ENCODE data around the gene EXOC3.
"Not testable (repeated sequence)": the region's sequence is repeated elsewhere in the genome, so short reads cannot be mapped to it uniquely, and the experiment has no call there.

EXOC3 gene

DNA sequence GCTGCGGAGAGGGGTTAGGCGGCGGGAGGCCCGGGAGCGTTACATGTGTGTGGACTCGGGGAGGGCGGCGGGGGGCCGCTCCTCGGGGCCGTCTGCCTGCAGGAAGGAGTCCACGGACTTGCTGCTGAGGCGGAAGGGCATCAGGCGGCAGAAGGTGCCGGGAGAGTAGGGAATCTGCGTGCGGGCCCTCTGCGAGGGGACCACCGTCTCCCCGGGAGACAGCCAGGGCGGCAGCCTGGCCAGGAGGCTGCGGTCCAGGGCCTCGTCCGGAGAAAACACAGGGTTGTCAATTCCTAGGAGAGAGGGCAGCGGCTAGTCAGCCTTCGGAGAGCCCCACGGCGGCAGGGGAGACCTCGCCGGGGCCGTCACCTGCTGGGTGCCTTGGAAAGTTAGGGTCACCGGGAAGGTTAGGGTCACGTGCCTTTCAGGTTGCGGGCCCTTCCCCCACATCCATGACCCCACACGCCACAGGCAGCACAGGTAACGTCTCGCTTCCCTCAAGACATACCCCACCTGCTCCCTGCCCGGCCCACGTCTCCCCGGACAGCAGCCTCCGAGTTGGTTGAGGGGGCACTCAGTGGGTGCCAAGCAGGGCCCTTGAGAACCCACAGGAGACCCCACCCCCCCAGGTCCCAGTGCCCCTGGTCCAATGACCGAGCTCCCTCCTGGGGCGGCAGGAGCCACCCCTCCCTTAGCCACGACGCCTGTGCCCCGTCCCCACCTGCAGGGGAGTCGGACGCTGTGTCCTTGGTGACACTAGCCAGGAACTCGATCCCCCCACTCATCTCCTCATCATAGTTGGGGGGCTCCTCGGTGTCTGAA, 32.1 kb downstream of the EXOC3 start:
- peak in 1 of 2 donors; percentile 13 for DNase-seq

DNA sequence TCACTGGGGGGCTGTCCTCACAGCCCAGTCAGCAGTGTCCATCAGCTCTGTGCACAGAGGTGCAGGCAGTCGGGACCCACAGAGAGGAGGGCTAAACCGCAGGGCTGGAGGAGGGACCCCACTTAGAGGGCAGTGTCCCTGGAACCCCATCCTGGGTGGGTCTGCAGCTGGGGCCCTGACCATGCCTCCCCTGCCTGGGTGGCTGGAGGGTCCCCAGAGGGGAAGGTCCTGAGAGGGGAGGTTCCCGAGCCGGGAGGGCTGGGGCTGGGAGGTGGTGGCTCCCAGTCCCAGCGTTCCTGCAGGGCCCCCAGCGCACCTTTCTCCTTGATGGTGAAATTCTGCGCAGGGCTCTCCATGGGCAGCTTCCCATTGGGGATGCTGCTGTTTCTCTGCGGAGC, 32.7 kb downstream of the EXOC3 start:
- no peak for DNase-seq

DNA sequence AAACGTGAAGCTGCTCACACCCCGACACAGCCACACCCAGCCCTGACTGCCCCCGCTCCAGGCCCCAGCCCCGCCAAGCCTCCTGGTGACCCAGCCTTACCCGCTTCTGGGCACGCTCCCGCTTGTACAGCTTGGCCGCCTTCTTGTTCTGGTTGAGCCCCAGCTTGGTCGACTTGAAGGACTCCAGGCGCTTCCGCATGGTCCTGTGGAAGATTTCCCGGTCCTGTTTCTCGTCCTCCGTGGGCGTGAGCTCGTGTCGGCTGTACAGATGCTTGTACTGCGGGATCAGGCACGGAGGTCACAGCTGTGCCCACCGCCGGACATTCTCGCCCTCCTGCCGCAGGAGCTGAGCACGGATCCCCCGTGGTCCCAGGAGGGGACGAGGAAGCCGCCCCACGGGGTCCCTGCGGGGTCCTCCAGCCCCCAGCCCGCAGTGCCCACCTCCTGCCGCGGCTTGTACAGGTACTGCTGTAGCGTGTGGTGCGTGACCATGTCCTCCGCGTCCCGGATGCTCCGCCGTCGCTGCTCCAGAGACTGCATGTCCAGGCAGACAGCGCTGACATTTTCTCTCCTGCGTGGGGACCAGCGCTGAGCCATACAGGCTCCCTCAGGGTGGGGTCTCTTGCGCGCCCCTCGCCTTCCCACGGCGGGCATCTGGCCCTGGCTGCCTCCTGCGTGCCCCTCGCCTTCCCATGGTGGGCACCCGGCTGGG, 33.3 kb downstream of the EXOC3 start:
- DNase-seq = no peak

DNA sequence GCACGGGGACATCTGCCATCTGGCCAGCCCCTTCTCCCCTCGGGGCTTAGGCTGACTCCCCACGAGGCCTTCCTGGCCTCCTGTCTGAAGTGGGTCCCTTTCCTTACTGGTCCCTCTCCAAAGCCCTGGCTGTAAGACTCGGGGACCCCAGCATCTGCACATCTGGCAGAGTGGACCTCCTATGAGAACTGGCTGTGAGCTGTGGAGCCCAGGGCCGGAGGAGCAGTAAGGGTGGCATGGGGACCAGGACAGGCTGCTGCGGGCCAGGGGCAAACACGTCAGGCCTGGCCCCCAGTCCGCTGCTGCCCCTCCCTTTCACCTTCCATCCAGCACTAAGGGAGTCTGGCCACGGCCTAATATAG, 33.8 kb downstream of the EXOC3 start:
- DNase-seq = no peak

DNA sequence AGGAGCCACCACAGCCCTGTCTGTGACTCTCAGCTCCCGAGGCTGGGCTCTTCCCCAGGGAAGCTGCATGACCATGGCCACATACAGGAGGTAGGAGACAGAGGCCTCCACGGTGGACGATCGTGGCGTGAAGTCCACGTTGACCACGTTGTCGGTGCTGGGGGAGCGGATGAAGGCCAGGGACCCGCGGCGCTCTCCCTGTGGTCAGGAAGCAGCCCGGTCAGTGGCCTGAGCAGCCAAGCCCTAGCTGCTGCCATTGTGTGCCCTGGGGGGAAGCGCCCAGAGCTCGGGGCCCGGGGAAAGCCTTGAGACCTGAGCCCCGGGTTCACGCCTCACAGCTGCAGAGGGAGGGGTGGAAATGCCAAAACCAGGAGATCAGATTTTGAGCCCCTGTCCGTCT, 34.3 kb downstream of the EXOC3 start:
- DNase-seq = no peak

DNA sequence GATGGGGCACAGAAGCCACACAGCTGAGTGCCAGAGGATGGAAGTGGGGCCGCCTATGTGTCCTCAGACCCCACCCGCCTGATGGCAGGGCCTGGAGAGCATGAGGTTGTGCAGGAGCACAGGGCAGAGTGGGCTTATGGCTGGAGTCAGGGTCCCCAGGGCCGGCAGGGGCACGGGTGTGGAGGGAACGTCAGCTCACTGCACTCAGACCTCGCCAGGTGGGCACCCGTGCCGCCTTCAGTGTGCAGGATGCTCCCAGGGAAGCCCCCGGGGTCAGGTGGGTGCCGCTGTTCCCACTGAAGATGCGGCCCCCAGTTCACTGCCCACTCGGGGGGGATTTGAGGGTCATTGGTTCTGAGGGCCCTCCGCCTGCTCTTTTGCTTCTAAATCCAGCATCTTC, 34.9 kb downstream of the EXOC3 start:
- no peak for DNase-seq

DNA sequence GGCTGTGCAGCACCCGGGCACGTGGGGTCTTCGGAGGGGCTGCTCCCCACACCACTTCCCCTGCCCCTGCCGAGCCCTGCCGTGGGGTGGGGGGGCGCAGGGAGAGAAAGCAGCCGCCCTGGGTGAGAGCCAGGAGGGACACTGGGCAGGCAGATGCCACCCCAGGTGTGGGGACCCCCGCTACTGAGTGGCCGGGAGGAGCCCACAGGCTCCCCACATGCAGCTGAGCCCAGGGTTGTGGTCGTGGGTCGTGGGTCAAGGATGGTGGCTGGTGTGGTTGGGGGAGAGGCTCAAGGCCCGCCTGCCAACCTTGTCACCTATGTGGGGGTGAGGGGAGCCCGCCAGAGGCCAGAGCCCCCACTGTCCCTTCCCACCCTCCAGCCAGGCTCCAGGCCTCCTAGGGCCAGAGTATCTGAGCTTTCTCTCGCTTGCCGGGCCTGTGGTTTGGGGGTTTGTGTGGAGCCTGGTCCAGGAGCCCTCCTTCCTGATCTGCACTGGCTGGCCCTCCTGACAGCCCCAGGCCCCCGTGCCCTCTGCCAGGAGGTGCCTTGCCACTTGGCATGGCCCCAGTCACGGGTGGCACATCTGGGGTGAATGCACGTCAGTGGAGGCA, 35.5 kb downstream of the EXOC3 start:
- DNase-seq = no peak

DNA sequence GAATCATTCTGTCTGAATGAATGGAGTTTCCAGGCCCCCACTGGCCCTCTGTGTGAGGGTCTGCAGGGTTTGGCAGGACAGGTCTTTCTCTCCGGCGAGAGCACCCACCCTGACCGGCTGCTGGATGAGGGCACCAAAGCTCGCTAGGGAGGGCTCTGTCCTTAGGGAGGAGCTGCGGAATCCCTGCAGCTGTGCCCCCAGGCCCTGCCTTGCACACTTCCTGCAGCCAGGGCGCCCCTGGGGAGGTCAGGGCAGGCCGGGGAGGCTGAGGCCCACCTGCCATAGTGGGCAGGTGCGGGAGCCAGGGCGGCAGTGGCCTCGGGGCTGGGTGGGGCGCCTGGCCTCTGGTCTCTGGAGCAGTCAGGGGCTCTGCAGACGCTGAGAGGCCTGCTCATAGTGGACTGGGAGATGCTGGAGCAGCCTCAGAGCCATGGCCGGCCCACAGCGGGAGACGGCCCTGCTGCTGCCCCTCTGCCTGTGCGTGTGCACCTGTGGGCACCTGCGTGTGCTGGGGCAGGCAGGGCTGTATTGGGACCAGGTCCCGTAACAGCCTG, 36.1 kb downstream of the EXOC3 start:
- DNase-seq = no peak

DNA sequence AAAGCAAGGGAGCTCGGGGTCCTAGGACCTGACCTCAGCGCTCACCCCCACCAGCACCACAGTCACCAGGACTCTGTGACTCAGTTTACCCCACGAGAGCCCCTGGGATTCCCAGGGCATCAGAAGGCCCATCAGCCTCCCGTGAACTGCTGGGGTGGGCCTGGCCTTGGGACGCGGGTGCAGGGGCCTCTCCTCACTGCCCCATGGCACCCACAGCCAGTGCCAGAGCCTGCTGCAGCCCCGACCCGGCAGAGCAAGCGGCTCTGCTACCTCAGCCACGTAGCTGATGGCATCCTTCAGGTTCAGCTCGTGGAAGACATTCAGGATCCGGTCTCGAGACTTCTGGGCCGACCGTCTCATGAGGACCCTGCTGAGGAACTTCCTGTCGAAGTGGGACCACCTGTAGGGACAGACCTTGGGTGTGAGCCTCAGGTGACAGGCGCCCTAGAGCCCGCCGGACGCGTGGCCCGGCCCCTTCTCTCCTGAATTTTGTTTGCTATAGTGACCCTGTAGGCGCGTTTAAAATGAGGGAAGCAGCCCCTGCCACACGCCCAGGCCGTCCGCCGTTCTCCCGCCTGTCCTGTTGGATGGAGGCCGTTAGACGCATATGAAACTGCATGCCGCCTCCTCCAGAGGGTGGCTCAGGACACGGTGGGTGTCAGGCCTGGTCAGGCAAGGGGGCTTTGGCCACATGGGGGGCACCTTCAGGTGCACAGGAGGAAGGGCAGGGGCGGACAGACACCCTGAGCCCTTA, 36.8 kb downstream of the EXOC3 start:
- DNase-seq = no peak

DNA sequence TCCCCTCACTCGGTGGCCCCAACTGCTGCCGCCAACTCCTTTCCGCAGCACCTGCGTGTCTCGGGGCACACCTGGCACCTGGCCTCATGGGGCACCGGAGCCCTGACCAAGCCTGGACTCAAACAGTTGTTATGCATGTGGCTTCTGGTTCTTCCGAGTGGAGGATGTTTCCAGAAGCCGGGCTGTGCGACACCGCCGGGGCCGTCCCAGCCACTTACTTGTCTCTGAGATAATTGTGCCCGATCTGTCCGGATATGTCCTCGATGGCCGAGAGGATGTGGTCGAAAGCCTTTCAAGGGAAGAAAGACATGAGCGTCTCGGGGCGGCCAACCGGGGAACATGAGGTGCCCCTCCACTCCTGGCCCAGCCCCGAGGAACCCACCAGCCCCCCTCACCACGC, 38.4 kb downstream of the EXOC3 start:
- DNase-seq = no peak

DNA sequence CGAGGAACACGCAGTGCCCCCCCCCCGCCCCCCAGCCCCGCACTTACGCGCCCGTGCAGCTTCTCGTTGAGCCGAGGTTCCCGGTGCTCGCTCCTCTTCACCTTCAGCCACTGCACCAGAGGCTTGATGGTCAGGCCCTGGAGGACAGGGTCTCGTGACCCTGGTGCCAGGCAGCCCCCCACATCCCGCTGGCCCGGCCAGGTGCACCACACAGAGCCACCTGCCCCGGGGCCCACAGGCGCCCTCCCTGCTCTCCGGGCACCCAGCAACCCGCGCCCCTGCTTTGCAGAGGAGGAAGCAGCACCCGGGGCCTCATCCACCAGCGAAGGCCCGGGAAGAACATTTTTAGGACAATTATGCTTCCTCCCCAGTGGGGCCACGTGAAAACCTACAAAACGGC, 39.0 kb downstream of the EXOC3 start:
- no peak for DNase-seq

DNA sequence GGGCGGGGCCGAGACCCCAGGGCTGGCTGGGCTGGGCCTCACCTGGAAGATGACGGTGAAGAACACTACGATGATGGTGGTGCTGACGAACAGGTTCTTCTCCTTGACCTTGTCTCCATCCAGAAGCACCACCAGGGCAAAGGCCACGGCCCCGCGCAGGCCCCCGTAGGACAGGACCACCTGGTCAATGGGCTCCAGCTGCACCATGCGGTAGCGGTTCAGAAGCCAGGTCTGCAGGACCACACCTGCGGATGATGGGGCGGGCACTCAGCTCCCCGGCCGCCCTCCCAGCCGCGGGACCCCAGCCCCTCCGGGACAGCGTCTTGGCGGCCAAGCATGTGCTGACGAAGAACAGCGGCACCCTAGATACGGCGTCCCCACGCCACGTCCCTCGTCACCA, 39.5 kb downstream of the EXOC3 start:
- no peak for DNase-seq

DNA sequence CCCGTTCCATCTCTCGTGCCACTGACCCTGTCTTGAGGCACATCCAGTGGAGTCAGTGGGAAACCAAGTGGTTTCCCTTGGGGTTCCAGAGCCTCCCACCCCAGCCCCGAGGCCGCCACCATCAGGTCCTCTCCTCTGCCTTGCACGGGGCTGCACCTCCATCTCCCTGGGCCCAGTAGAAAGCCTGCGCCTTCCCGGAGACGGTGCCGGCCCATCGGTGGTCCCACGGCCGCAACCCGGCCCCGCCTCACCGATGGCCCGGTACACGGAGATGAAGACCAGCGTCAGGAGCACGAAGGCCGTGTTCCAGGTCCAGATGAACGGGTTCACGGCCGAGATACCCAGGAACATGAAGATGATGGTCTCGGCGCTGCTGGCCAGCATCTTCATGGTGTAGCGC, 40.0 kb downstream of the EXOC3 start:
- DNase-seq = no peak

DNA sequence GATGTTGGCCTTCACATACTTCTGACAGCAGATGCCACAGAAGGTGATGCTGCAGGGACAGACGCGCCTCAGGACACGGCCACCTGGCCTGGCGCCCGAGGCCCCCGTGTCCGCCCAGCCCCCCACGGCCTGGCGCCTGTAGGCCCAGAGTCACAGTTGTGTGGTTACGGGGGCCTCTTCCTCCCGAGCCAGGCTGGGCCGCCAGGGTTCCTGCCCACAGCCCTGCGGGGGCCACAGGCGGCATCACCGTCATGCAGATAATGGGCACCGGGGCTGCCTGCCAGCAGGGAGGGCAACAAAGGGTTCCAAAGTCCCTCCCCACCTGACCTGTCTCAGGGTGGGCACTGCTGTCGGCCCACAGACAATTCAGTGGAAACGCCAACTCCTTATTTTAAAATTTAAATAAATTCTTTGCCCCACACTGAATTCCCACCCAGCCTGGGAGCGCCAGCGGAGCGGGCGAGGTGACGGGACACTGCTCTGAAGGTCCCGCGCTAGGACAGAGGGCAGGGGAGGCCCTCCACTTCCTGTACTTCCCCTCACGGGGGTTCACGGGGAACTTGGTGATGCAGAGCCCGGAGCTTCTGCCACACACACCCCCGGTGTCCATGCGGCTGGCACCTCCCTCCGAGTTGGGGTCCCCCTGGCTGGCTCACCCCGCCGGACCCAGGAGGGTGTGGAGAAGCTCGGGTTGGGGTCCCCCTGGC, 40.6 kb downstream of the EXOC3 start:
- no peak for DNase-seq

DNA sequence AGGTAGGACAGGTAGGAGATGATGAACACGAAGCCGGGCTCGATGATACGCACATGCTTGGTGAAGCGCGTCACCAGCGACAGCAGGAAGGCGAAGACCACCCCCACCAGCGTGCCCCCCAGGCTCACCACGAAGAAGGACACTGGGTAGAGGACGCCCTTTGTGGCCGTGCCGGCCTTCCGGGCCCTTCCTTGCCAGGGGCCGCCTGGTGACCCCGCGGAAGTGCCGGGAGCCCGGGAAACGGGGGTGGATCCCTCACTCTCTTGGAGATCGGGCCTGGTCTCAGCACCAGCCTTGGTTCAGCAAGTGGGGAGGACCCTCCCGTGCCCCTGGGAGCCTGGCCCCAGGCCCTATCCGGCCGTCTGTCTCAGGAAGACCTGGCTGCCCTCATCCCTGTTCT, 41.6 kb downstream of the EXOC3 start:
- no peak for DNase-seq

DNA sequence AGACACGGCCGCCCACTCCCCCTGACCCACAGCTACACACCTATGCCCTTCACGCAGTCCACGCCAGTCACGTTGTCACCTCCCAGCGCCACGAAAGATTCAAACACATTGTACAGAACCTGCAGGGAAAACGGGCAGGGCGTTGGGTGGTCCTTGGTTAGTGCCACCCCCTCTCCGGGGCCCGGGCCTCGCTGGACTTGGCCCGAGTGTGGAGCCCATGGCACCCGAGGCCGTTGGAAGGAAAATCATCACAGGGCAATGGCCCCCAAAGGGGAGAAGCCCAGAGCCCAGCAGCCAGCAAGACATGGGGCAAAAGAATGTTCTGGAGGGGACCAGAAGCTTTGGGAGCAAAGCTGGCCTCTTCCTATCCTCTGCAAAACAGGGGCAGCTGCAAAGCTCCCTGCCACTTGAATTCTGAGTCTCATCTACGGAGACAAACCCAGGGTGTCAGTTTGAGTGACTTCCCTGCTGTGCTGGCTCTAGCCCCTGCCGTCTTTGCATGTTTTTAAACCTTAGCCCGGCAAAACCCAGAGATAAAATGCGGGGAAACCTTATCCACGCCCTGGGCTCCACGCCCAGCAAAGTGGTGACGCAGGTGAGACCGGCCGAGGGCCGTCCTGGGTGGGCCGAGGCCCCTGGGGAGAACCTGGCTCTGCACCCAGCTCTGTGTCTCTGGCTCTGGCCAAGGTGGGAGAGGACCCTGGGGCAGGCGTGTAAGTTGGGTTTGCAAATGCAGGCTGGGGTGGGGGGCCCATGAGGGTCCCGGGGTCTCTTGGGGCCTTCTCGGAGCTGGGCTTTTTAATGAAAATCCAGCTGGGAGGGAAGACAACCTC, 42.4 kb downstream of the EXOC3 start:
- DNase-seq = no peak

DNA sequence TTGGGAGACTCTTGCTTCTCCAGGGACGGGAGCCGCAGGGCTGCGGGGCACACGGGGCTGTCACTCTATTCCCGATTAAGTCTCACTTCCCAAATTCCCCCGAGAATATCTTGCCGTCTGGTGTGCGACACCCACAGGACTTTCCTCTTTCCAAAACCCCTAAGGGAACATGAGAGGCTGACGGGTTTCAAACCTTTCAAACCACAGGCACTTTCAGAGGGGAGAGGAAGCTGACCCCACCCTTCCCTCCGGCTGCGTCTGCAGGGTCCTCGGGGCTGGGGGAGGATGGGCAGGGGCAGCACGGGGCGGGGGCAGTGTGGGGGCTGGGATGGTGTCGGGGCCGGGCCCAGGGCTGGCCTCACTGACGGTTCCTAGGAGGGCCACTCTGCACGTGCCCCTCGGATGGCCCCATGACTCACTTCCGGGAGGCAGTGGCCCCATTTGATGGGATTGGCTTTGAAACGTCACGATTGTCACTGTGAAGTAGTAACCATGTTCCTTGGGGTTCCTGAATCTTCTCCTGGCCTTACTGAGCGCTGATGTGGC, 43.0 kb downstream of the EXOC3 start:
- DNase-seq = peak; percentile 30 to 35

DNA sequence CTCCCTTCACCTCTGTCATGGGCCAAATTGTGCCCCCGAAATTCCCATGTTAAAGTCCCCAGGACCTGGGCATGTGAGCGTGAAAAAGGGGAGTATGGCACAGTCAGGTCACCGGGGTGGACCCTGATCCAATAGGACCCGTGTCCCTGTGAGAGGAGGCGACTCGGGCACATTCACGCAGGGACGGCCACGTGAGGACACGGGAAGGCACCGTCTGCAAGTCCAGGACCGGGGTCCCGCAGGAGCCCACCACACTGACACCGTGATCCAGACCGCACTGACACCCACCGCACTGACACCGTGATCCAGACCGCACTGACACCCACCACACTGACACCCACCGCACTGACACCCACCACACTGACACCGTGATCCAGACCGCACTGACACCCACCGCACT, 43.6 kb downstream of the EXOC3 start:
- not testable (repeated sequence) for DNase-seq

DNA sequence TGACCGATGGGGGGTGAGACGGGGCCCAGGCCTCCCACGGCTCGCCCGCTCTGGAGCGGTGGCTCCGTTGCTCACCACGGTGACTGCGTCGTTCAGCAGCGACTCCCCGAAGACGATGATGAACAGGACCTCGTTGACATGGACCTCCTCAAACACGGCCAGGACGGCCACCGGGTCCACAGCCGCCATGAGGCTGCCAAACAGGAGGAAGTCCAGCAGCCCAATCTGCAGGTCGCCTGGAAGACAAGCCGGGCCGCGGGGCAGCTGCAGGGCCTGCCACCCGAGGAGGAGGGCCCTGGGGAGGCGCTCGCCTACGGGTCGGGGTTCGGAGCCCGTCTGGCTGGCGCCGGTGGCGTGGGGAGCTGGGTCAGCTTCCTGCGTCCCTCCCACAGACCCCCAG, 45.3 kb downstream of the EXOC3 start:
- DNase-seq = no peak

DNA sequence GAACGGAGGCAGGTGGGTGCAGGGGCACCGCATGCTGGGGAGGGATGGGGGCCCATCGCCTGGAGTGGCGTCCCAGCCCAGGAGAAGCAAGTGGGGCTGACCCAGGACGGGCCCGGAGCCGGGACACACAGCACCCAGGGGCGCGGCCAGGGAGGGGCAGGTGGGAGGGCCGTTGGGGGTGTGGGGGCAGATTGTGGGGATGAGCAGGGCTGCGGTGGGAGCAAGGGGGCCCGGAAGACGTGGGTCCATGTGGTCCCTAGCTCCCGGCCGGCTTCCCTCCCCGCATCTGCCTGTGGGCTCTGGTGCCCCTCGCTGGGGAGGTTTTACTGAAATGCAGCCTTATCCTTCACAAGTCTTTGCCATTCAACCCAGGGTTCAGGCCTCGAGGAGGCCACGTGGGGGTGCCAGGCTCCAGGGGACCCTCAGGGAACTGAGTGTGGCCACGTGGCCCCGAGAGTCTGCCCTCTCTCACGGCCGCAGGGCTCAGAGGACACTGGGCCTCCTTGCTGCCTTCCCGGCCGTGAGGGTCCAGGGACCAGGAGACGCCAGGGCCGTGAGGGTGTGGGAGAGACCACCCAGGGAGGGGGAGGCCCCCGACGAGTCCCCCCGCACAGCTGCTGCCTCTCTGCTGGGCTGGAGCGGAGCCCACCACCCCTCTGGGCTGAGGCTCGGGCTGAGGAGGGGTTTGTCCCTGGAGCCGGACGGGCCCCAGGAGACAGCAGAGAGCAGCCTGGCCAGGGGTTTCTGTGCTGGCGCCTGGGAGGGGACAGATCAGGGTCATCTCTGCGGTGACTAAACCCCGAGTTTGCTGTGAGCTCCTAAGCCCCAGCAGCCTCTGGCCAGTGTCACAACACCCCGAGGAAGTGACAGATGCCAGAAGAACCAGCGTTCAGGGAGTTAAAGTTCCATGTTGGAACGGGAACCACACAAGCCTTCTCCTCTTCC, 46.0 kb downstream of the EXOC3 start:
- no peak for DNase-seq
